ENCODE measurements around the gene ACOX3. TPM values are rescaled to one million over a fixed set of nuclear protein-coding genes. Genes with fewer than 3 reads are reported as not detected.
"Not testable (repeated sequence)": the region's sequence is repeated elsewhere in the genome, so short reads cannot be mapped to it uniquely, and the experiment has no call there.

The ACOX3 gene
- polyA plus RNA-seq (2011; rRNA removed) (4.9 and 5.1 TPM in 2 replicates), polyA plus RNA-seq (2017; fragmentation: RNase III; extraction: RNeasy Plus Mini Kit Qiagen cat#74134 plus additional on column Dnase treatment) (8.2 to 8.7 TPM (median 8.2 TPM) in 3 replicates), polyA minus RNA-seq (2011; rRNA and poly(A)+ RNA removed) (3.1 and 4.2 TPM in 2 replicates)
- polyA plus RNA-seq (2012; cell fraction: cytosol; rRNA removed), result 3.2 and 3.7 TPM in 2 replicates
- 5.4 and 9.6 TPM in 2 replicates for polyA plus RNA-seq (2012; cell fraction: nucleus; rRNA removed)

DNA sequence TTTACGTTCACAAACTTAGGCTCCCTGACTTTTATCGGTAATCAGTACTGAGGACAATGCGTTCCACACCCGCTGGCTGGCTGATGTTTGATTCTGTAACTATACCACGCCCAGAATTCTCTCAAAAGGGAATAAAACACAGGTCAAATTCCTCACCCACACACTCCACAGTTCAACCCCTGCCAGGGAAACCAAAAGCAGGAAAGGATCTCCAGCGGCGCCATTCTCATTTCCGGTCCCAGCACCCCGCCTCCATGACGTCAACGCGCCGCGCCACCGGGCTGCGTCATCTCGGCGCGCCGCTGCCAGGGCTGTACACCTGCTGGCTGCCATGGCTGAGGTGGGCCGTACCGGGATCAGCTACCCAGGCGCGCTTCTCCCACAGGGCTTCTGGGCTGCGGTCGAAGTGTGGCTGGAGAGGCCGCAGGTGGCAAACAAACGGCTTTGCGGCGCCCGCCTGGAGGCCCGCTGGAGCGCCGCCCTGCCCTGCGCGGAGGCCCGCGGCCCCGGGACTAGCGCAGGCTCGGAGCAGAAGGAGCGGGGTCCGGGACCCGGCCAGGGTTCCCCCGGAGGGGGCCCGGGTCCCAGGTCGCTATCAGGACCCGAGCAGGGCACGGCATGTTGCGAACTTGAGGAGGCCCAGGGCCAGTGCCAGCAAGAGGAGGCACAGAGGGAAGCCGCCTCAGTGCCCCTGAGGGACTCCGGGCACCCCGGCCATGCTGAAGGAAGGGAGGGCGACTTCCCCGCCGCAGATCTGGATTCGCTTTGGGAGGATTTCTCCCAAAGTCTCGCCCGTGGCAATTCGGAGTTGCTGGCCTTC is at the start of gene ACOX3, which contains the start of gene TRMT44:
Gene ACOX3 (minus strand): TSS at position 232 of the 820 bp plus-strand sequence. CDS start 24,202 bp downstream, outside the sequence.
Gene TRMT44 (plus strand): TSS at position 286 of the 820 bp plus-strand sequence. CDS start 46 bp downstream, at position 332.
- ChIA-PET CTCF (interaction anchor here (0.7 to 2.5 kb wide), 3 partner anchors 24 to 173 kb away, joined by 3 to 8 read pairs (median 4); no protein-coding TSS in a partner anchor), POLR2A (interaction anchor here (2.2 kb wide), 1 partner anchor 13 kb away, joined by 8 read pairs; no protein-coding TSS in a partner anchor)
- peaks cover 21% of the 10 kb centered on the region; the same call in 1 of the 3 replicates for H3K4me1 ChIP-seq
- peak; percentile 95 to 96 for ATAC-seq
- peak within 1 kb of the TSS; percentile 75 to 91 for H3K27ac ChIP-seq
- peak within 1 kb of the TSS; percentile 84 for H3K4me2 ChIP-seq
- peak; percentile 50 to 87 for DNase-seq (ENCODE audit: low read depth in 1 of 2, low spot score in 1 of 2)
- TF ChIP-seq FOSL2 (IDR thresholded peaks at IDR 0.05) (no peak), FOSL2 (CRISPR knock-in tag; IDR thresholded peaks at IDR 0.05) (no peak), PHF8 (IDR thresholded peaks at IDR 0.05; ENCODE audit: borderline replicate concordance, low read depth) (peak; percentile 63), MYC (IDR thresholded peaks at IDR 0.05; ENCODE audit: borderline replicate concordance, low read length) (0 out of 2 replicates have a peak, but pooled peaks have one; percentile 57), KDM5A (IDR thresholded peaks at IDR 0.05) (peak; percentile 88), POLR2A (IDR thresholded peaks at IDR 0.05; ENCODE audit: low read length) (peak; percentile 60), KDM1A (IDR thresholded peaks at IDR 0.05; ENCODE audit: low read depth) (no peak), JUN (IDR thresholded peaks at IDR 0.05) (peak; percentile 31 to 65; a peak in 3 of 5 replicates)
- TF ChIP-seq, protein P1, sequence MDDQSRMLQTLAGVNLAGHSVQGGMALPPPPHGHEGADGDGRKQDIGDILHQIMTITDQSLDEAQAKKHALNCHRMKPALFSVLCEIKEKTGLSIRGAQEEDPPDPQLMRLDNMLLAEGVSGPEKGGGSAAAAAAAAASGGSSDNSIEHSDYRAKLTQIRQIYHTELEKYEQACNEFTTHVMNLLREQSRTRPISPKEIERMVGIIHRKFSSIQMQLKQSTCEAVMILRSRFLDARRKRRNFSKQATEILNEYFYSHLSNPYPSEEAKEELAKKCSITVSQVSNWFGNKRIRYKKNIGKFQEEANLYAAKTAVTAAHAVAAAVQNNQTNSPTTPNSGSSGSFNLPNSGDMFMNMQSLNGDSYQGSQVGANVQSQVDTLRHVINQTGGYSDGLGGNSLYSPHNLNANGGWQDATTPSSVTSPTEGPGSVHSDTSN (IDR thresholded peaks at IDR 0.05), result no peak
- TF ChIP-seq, protein P2, sequence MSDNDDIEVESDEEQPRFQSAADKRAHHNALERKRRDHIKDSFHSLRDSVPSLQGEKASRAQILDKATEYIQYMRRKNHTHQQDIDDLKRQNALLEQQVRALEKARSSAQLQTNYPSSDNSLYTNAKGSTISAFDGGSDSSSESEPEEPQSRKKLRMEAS (IDR thresholded peaks at IDR 0.05), result peak; percentile 77
- H3K9me3 ChIP-seq, result no peaks in the 10 kb centered on the region
- FAIRE-seq, result no peak
- 3% methylated on average over 11 of the region's 60 CpGs for WGBS (ENCODE audit: missing lambda C conversion rate)
- H3K4me3 ChIP-seq, result peak within 1 kb of the TSS; percentile 63

DNA sequence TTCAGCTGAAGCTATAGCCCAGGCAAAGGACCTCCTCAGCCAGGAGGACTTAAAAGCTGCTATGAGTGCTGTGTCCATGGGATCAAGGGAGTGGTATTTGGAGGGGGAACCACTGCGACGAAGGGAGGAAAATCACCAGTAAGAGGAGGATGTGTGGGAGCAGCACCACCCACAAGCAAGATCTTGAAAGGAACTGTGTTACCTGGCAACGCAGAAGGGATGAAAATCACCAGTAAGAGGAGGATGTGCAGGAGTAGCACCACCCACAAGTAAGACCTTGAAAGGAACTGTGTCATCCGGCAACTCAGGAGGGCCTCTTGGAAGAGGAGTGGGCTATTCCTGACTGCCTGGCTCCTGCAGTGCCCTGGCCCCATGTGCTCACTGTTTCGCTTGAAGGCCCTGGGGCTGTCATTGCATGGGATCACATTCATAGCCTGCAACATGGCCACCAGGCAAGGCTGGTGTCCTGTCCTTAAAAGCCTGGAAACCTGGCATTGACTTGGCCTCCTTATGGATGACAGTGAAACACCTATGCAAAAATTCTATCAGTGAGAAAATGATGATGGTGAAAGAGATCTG is 48.4 kb upstream of the ACOX3 start:
- FAIRE-seq (no peak), DNase-seq (ENCODE audit: low read depth in 1 of 2, low spot score in 1 of 2) (no peak), ATAC-seq (no peak)
- no peaks in the 10 kb centered on the region for H3K9me3 ChIP-seq
- WGBS (ENCODE audit: missing lambda C conversion rate), result 91% methylated on average over 5 of the region's 5 CpGs
- TF ChIP-seq, protein P3, sequence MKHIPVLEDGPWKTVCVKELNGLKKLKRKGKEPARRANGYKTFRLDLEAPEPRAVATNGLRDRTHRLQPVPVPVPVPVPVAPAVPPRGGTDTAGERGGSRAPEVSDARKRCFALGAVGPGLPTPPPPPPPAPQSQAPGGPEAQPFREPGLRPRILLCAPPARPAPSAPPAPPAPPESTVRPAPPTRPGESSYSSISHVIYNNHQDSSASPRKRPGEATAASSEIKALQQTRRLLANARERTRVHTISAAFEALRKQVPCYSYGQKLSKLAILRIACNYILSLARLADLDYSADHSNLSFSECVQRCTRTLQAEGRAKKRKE (CRISPR knock-in tag; IDR thresholded peaks at IDR 0.05; ENCODE audit: low read depth), result no peak
- TF ChIP-seq BHLHE40 (IDR thresholded peaks at IDR 0.05; ENCODE audit: low read depth, low read length) (no peak), ZSCAN20 (CRISPR knock-in tag; IDR thresholded peaks at IDR 0.05) (no peak), ZC3H11A (IDR thresholded peaks at IDR 0.05) (no peak), PHF8 (IDR thresholded peaks at IDR 0.05; ENCODE audit: borderline replicate concordance, low read depth) (no peak), RNF2 (IDR thresholded peaks at IDR 0.05; ENCODE audit: borderline replicate concordance, low read depth) (no peak), MAFK (IDR thresholded peaks at IDR 0.05; ENCODE audit: partially characterized antibody) (no peak), FOXS1 (CRISPR knock-in tag; IDR thresholded peaks at IDR 0.05) (no peak), RAD21 (conservative IDR thresholded peaks at IDR 0.05 in 1 of 2, IDR thresholded peaks at IDR 0.05 in 1 of 2) (no peak)
- TF ChIP-seq, protein P4, sequence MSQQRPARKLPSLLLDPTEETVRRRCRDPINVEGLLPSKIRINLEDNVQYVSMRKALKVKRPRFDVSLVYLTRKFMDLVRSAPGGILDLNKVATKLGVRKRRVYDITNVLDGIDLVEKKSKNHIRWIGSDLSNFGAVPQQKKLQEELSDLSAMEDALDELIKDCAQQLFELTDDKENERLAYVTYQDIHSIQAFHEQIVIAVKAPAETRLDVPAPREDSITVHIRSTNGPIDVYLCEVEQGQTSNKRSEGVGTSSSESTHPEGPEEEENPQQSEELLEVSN (IDR thresholded peaks at IDR 0.05; ENCODE audit: borderline replicate concordance, low read depth), result no peak
- no peak overlapping the region for H3K27ac ChIP-seq
- H3K4me3 ChIP-seq, result no peak overlapping the region
- H3K4me1 ChIP-seq, result no peaks in the 10 kb centered on the region
- H3K4me2 ChIP-seq, result no peak overlapping the region
- POLR2A ChIA-PET, result no interaction called here
- CTCF ChIA-PET, result interaction anchor here (1.0 to 3.3 kb wide), 2 partner anchors 21 to 105 kb away, joined by 3 to 11 read pairs; no protein-coding TSS in a partner anchor

DNA sequence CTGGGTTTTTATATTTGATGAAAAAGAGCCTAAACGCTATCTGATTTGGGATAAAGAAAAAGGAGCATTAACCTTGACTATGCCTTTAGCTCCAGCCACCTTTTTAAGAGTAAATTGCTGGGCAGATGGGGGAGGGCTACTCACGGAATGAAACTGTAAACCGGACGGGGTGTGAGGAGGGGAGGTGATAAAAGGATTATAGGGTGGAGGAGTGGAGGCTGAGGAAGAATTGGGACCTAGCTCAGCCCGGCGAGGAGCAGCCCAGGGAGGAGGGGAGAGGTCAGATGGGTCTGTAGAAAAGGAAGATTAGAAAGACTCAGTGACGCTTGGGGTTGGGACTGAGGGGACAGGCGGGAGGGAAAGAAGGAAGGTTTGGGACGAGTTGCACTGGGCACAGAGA is 46.1 kb upstream of the ACOX3 start:
- 62% methylated on average over 9 of the region's 9 CpGs for WGBS (ENCODE audit: missing lambda C conversion rate)
- CTCF ChIA-PET, result not testable (repeated sequence)

More for the DNA sequence above, 46.1 kb upstream of the ACOX3 start:
- H3K4me3 ChIP-seq; H3K27ac ChIP-seq; ATAC-seq; H3K4me1 ChIP-seq; DNase-seq (ENCODE audit: low read depth in 1 of 2, low spot score in 1 of 2); H3K4me2 ChIP-seq; POLR2A ChIA-PET; FAIRE-seq; H3K9me3 ChIP-seq: not testable (repeated sequence)
